ENCODE measurements around the gene TBX20.
"Not testable (repeated sequence)": the region's sequence is repeated elsewhere in the genome, so short reads cannot be mapped to it uniquely, and the experiment has no call there.

TBX20 gene

GRCh38 chr7:35216033-35216432 lies 37.9 kb downstream of the TBX20 start:
- not testable (repeated sequence) for DNase-seq

- not testable (repeated sequence) for DNase-seq
Observed at GRCh38 chr7:35215063-35215462, 38.8 kb downstream of the TBX20 start.

- not testable (repeated sequence) for DNase-seq
Observed at GRCh38 chr7:35206924-35207323, 47.0 kb downstream of the TBX20 start.

- DNase-seq, result not testable (repeated sequence)
Observed at GRCh38 chr7:35204850-35205249, 49.0 kb downstream of the TBX20 start.

- peak; percentile 41 for DNase-seq
Observed at GRCh38 chr7:35204031-35204430, 49.9 kb downstream of the TBX20 start.

- DNase-seq, result not testable (repeated sequence)
Observed at GRCh38 chr7:35202353-35202752, 51.5 kb downstream of the TBX20 start.

- not testable (repeated sequence) for DNase-seq
Observed at GRCh38 chr7:35200170-35200569, 53.7 kb downstream of the TBX20 start.

- peak; percentile 48 for DNase-seq
Observed at GRCh38 chr7:35198370-35199140, 55.3 kb downstream of the TBX20 start.

- not testable (repeated sequence) for DNase-seq
Observed at GRCh38 chr7:35191571-35191970, 62.3 kb downstream of the TBX20 start.

- not testable (repeated sequence) for DNase-seq
Observed at GRCh38 chr7:35190146-35190773, 63.6 kb downstream of the TBX20 start.

GRCh38 chr7:35186751-35187150 lies 67.1 kb downstream of the TBX20 start:
- not testable (repeated sequence) for DNase-seq

GRCh38 chr7:35185908-35186731 lies 67.8 kb downstream of the TBX20 start:
- no peak for DNase-seq

GRCh38 chr7:35185578-35185907 lies 68.4 kb downstream of the TBX20 start:
- not testable (repeated sequence) for DNase-seq

- not testable (repeated sequence) for DNase-seq
Observed at GRCh38 chr7:35184961-35185360, 68.9 kb downstream of the TBX20 start.

- not testable (repeated sequence) for DNase-seq
Observed at GRCh38 chr7:35183873-35184503, 69.9 kb downstream of the TBX20 start.

GRCh38 chr7:35180665-35181064 lies 73.2 kb downstream of the TBX20 start:
- not testable (repeated sequence) for DNase-seq

GRCh38 chr7:35173176-35173575 lies 80.7 kb downstream of the TBX20 start:
- DNase-seq, result not testable (repeated sequence)

GRCh38 chr7:35172131-35172530 lies 81.8 kb downstream of the TBX20 start:
- not testable (repeated sequence) for DNase-seq

GRCh38 chr7:35167658-35168057 lies 86.2 kb downstream of the TBX20 start:
- not testable (repeated sequence) for DNase-seq

GRCh38 chr7:35167158-35167557 lies 86.7 kb downstream of the TBX20 start:
- DNase-seq, result not testable (repeated sequence)

- DNase-seq, result not testable (repeated sequence)
Observed at GRCh38 chr7:35161059-35161740, 92.7 kb downstream of the TBX20 start.

All from HCEC 1CT (cell line).